H54 (cell line): ENCODE results near the gene METTL18.

Experiments
- DNase-seq: peaks from one replicate; pipeline ENCODE4 v3.0.0; 2011; ENCODE audit warnings: low spot score, mixed read lengths; ENCODE audit not compliant: insufficient read length
- FAIRE-seq: peaks from 3 replicates; lab custom pipeline; 2011; peaks lifted over from hg19 to GRCh38; lab: Jason Lieb, UNC
- POLR2A ChIP-seq: IDR thresholded peaks from 2 replicates; pipeline ENCODE4 v1.6.1; 2011; ENCODE audit warnings: low read depth, mild to moderate bottlenecking, low read length

Gene METTL18

GRCh38 chr1:169765580-169766331 is 29.0 kb downstream of the METTL18 start:
- DNase-seq, result no peak
- no peak for TF ChIP-seq POLR2A
- FAIRE-seq, result no peak

GRCh38 chr1:169764919-169765318 is 29.8 kb downstream of the METTL18 start:
- TF ChIP-seq POLR2A, result no peak
- FAIRE-seq, result no peak
- DNase-seq, result no peak

- DNase-seq (no peak), FAIRE-seq (no peak)
- TF ChIP-seq POLR2A, result no peak
Observed at GRCh38 chr1:169762699-169763098, 32.0 kb downstream of the METTL18 start.

GRCh38 chr1:169759038-169759437 is 35.7 kb downstream of the METTL18 start:
- no peak for DNase-seq
- no peak for TF ChIP-seq POLR2A
- FAIRE-seq, result no peak

- TF ChIP-seq POLR2A, result no peak
Observed at GRCh38 chr1:169753549-169753948, 41.2 kb downstream of the METTL18 start.

GRCh38 chr1:169750041-169750440 is 44.7 kb downstream of the METTL18 start:
- FAIRE-seq (no peak), DNase-seq (no peak)
- no peak for TF ChIP-seq POLR2A

More at GRCh38 chr1:169753549-169753948, 41.2 kb downstream of the METTL18 start:
- FAIRE-seq, result no peak
- no peak for DNase-seq

- FAIRE-seq (no peak), DNase-seq (no peak)
- no peak for TF ChIP-seq POLR2A
Observed at GRCh38 chr1:169746550-169746949, 48.2 kb downstream of the METTL18 start.

GRCh38 chr1:169745015-169745861 is 49.5 kb downstream of the METTL18 start:
- TF ChIP-seq POLR2A, result no peak
- FAIRE-seq (no peak), DNase-seq (no peak)
